ENCODE measurements around the gene ZNF503. TPM values are rescaled to one million over a fixed set of nuclear protein-coding genes. Genes with fewer than 3 reads are reported as not detected.
A peak's percentile ranks its signal among the peaks of the same experiment; 100 is the strongest.

ZNF503 gene
- total RNA-seq, 1 donor from 2014 or later: 6.0 TPM

GRCh38 chr10:75410132-75411005 lies 8.8 kb upstream of the ZNF503 start:
- intact Hi-C loops (cut with DNase I): no loop called here
- DNase-seq (ENCODE audit: missing footprints) (no peak), ATAC-seq (no peak)

GRCh38 chr10:75408911-75409885 lies 7.6 kb upstream of the ZNF503 start:
- DNase-seq (ENCODE audit: missing footprints): peak; percentile 89
- ATAC-seq: peak; percentile 93
- intact Hi-C loops (cut with DNase I): loop anchor here (1.0 to 5.0 kb wide), 3 partner anchors 22 to 183 kb away; partner anchors contain the start of gene LRMDA

- DNase-seq (ENCODE audit: missing footprints) (no peak), ATAC-seq (no peak)
- intact Hi-C loops (cut with DNase I): loop anchor here (5.0 kb wide), 1 partner anchor 139 kb away; no protein-coding TSS in a partner anchor
Observed at GRCh38 chr10:75408509-75408875, 6.9 kb upstream of the ZNF503 start.

- ATAC-seq: peak; percentile 30
- intact Hi-C loops (cut with DNase I): loop anchor here (5.0 kb wide), 1 partner anchor 139 kb away; no protein-coding TSS in a partner anchor
Observed at GRCh38 chr10:75407713-75408508, 6.3 kb upstream of the ZNF503 start.

GRCh38 chr10:75407224-75407712 lies 5.7 kb upstream of the ZNF503 start:
- no peak for DNase-seq (ENCODE audit: missing footprints)
- ATAC-seq: no peak
- intact Hi-C loops (cut with DNase I): loop anchor here (5.0 kb wide), 1 partner anchor 140 kb away; no protein-coding TSS in a partner anchor

More at GRCh38 chr10:75407713-75408508, 6.3 kb upstream of the ZNF503 start:
- DNase-seq (ENCODE audit: missing footprints): peak; percentile 81

GRCh38 chr10:75406462-75407223 lies 5.1 kb upstream of the ZNF503 start:
- no peak for DNase-seq (ENCODE audit: missing footprints)
- ATAC-seq: no peak
- intact Hi-C loops (cut with DNase I): loop anchor here (5.0 kb wide), 1 partner anchor 141 kb away; no protein-coding TSS in a partner anchor

- DNase-seq (ENCODE audit: missing footprints): no peak
- no peak for ATAC-seq
- intact Hi-C loops (cut with DNase I): loop anchor here (5.0 kb wide), 1 partner anchor 141 kb away; no protein-coding TSS in a partner anchor
Observed at GRCh38 chr10:75405598-75406461, 4.3 kb upstream of the ZNF503 start.

GRCh38 chr10:75404815-75405597 lies 3.4 kb upstream of the ZNF503 start:
- DNase-seq (ENCODE audit: missing footprints) (no peak), ATAC-seq (no peak)
- intact Hi-C loops (cut with DNase I): loop anchor here (5.0 kb wide), 8 partner anchors 142 to 1602 kb away; no protein-coding TSS in a partner anchor

- no peak for ATAC-seq
- intact Hi-C loops (cut with DNase I): loop anchor here (5.0 kb wide), 7 partner anchors 203 to 1603 kb away; no protein-coding TSS in a partner anchor
- DNase-seq (ENCODE audit: missing footprints): no peak
Observed at GRCh38 chr10:75403939-75404814, 2.6 kb upstream of the ZNF503 start.

GRCh38 chr10:75403144-75403938 lies 1.8 kb upstream of the ZNF503 start:
- intact Hi-C loops (cut with DNase I): loop anchor here (5.0 kb wide), 7 partner anchors 204 to 1604 kb away; no protein-coding TSS in a partner anchor
- ATAC-seq: no peak
- DNase-seq (ENCODE audit: missing footprints): no peak

GRCh38 chr10:75402486-75403143 lies 1.1 kb upstream of the ZNF503 start:
- intact Hi-C loops (cut with DNase I): loop anchor here (5.0 kb wide), 7 partner anchors 205 to 1605 kb away; no protein-coding TSS in a partner anchor
- DNase-seq (ENCODE audit: missing footprints) (no peak), ATAC-seq (peak; percentile 1)

GRCh38 chr10:75400771-75401568 lies 594 bp downstream of the ZNF503 start:
- ATAC-seq (peak; percentile 23), DNase-seq (ENCODE audit: missing footprints) (peak; percentile 83)
- intact Hi-C loops (cut with DNase I): loop anchor here (2.0 to 5.0 kb wide), 11 partner anchors 206 to 1606 kb away; no protein-coding TSS in a partner anchor

Measured in Right ventricle myocardium inferior (tissue), 1 donor.